Activated CD4-positive, alpha-beta T cell treated with anti-CD3 and anti-CD28 coated beads, Interleukin-2, amount 50 U/mL, for 16 hours (primary cell): ENCODE data around the gene ACTBL2.

ENCODE experiments used
- DNase-seq: peaks from one replicate; pipeline ENCODE4 v3.0.0-alpha.2; 2020

ACTBL2 gene

DNA sequence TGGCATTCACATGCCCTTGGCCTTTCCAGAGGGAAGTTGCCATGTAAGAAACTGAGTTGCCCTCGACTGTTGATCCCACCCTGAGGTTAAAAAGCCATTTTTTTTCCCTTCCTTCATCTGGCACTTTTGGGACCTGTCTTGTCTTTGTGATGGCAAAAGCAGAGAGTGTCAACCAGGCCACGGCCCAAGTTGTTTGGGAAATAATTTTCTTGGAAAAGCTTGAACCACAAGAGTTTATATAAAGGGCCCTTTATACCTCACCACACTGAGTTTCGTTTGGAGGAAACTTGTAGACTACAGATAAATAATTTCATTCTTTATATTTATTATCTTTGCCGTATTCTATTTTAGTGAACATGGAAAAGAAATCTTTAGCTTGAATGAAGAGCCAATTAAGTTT lies 34.3 kb downstream of the ACTBL2 start:
- no peak for DNase-seq

DNA sequence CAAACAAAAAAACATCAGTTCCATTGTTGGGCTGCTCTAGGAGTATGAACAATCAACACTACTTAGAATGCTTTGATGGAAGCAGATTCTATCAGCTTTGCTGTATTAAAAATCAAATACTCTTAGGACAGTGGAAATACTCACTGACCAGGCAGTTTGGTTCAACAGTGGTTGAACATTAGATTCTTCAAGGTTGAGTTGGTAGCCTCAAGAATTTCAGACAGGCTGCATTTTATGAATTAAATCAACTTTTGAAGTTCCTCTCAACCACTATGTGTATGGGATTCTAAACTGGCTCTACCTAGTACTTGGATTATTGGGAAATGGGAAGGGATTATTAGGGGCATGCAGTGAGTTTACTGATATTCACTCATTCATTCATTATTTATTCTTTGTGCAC lies 35.0 kb downstream of the ACTBL2 start:
- no peak for DNase-seq

DNA sequence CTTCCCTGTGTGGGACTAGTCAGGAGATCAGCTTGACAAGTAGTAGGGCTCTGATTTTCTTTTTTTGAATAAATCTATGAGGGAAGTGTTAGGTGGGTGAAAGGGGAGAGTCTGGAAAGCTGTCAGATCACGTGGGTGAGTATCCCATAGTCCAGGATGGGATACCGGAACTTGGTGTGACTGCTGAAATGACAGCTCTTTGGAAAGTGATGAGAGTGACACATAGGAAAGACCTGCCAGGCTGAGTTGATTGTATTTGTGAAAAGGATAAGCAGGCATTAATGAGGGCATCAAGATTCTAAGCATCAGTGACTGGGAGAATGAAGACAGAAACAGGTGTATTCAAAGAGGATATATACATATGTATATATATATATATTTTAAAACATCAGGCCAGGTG lies 35.6 kb downstream of the ACTBL2 start:
- DNase-seq = no peak

DNA sequence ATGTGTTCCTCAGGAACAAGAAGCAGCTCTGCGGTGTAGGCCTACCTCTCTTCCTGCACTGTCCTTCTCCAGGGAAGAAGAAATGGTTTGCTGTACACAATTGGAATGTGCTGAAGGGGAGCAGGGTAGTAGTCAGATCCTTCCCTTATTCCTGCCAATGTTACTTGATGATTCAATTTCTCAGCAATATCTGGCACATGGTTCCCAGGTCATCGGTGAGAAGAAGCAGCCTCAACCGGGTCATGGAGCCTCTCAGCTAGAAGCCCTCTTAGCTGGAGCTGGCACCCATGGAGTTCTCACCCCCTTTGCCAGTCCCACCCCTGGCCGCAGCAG lies 36.9 kb downstream of the ACTBL2 start:
- DNase-seq = no peak

DNA sequence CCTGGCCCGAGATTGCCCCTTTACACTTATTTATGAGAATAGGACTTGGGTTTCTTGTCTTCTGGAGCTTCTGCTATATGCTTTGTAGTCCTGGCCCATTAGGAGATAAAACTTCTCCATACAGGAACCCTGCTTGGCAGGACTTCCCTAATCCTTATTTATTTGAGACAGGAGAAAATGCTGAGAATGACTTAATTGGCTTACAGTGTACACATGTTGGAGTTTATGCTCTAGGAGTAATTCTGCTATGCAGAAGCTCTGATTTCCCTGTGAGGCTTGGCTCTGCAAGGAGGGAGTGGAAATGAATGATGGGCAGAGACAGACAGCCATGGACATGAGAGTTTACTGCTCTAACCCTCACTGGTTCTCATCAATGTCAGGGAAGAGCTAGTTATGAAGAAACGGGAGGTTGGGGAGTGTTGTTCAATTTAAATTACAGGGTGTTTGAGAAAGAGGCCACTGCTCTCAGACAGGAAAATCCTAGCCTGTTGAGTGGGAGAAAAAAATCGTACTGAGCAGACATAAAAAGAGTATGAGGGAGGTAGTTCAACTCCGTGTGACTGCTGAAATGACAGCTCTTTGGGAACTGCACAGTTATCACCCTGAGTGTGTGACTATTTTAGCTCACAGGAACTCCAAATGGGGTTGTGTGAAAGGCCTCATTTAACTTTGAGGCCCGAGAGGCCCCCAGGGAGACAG lies 37.5 kb downstream of the ACTBL2 start:
- no peak for DNase-seq

- DNase-seq = no peak
These were observed 40.4 kb downstream of the ACTBL2 start for GRCh38 chr5:57442080-57442839.

- DNase-seq = no peak
These were observed 41.1 kb downstream of the ACTBL2 start for GRCh38 chr5:57441557-57441956.

DNA sequence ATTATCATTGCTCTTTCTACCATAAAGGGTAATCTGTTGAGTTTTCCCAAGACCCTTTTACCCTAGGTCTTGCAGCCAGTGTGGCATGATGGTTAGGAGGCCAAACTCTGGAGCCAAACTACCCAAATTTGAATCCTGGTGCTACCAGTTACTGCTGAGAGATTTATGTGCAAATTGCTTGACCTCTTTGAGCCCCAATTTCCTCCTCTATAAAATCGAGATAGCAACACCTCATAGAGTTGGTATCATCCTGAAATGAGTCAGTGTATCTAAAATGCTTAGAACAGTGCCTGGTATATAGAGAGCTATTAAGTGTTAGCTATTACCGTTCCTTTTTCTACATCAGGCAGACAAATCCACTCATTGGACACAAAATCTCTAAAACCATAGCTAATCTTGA lies 43.0 kb downstream of the ACTBL2 start:
- no peak for DNase-seq

GRCh38 chr5:57437976-57438805 lies 44.4 kb downstream of the ACTBL2 start:
- DNase-seq = no peak

- no peak for DNase-seq
These were observed 46.0 kb downstream of the ACTBL2 start for GRCh38 chr5:57436586-57436985.

DNA sequence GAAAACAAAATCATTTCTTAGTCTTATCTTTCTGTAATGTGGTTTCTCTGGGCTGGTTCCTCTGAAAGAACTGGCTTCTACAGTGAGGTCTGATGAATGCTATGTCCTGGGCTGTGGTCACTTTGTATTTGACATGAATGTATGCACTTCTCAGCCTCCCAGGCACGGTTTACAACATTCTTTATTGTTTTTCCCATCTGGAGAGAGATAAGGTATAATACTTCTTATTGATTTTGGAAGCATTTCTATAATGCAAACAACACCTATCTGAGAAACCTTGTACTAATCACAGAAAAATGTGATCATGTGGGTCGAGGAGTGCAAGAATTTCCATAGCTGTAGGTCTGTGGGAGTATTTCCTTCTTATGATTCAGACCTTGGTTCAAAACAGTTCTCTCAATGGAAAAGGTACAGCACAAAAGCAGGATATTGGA lies 46.9 kb downstream of the ACTBL2 start:
- DNase-seq = no peak

DNA sequence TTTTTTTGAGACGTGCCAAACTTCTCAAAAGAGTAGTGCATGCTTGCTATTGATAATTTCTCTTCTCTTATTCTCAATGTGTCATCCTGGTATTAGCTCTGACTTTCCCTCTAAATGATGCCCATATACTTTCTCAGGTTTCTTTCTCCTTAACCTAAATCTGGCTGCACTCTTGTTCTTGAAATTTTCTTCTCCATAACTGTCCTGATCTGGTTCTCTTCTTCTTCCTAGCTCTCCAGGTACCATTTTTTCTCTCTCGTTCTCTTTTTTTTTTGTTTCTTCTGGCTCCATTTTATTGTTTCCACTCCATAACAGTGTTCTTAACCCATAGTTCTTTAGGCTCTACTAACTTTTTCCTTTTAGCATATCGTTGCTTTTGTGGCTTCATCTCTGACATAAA lies 47.9 kb downstream of the ACTBL2 start:
- no peak for DNase-seq

- no peak for DNase-seq
These were observed 48.4 kb downstream of the ACTBL2 start for GRCh38 chr5:57434227-57434640.

DNA sequence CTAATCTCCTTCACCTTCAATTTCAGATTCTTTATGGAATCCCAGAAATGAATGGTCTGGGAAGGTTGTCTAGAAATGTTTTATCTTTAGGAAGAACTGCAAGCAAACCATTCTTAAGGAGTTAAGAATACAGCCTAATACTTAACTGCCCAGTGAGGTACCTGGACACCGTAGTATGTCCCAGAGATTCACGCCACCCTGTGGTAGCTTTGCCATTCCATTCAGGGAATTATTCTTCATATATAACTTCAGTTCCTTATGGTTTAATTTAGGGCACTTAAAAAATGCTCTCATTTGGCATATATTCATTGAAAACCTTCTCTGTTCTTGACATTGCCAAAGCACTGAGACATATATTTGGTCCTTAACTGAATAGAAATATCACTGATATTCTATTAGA lies 49.7 kb downstream of the ACTBL2 start:
- DNase-seq = no peak

DNA sequence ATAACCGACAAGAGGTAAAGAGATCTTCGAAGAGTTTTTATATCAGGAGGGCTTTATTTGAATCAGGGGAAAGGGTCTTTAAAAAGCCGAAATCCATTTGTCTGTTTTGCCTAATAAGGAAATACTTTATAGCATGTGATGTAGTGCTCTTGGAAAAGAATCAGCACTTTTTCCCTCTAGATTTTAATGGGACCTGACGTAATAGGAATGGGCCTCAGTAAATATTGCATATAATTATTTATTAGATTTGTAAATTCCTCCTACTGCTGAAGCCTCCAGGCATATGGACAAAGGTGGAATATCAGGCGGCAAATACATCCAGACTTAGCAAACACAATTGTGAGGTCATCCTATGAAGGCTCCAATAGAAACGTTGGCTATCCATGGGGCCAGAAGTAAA lies 50.9 kb downstream of the ACTBL2 start:
- no peak for DNase-seq
